GM21619 (cell line): ENCODE results near the gene CDK14.
"Not testable (repeated sequence)": the region's sequence is repeated elsewhere in the genome, so short reads cannot be mapped to it uniquely, and the experiment has no call there.

Source experiments
- ATAC-seq: cut with Tn5 transposase; IDR thresholded peaks from one replicate; pipeline ENCODE4 v1.9.1; 2021; ENCODE audit not compliant: unreplicated experiment

CDK14 gene

GRCh38 chr7:90749262-90749661 lies 153.1 kb downstream of the CDK14 start:
- peak; percentile 7 for ATAC-seq

DNA sequence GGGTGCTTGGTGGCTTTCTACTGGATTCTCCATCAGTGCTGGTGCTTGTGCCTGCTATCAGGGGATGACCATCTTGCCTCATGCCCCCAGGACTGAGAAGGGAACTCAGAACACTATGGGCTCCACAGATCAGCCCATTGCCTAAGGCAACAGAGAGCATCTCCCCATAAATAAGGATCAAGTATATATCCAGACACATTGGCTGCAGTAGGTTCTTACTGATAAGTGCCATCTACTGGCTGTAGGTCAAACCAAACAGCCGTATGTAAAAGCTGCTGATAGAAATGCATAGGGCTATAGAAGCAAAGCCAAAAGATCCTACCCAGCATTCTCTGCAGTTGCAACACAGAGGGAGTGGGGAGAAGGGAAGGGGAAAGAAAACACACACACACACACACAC lies 153.7 kb downstream of the CDK14 start:
- ATAC-seq, result peak; percentile 71

DNA sequence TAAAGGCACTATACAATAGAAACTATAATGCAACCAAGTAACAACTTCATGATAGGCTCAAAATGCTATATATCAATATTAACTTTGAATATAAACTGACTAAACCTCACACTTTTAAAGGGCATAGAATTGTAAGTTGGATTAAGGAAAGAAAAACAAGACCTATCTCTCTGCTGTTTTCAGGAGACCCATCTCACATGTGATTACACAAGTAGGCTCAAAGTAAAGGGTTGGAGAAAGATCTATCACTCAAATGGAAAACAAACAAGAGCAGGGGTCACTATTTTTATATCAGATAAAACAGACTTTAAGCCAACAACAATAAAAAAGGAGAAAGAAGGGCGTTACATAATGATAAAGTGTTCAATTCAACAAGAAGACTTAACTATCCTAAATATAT lies 155.5 kb downstream of the CDK14 start:
- ATAC-seq, result no peak

DNA sequence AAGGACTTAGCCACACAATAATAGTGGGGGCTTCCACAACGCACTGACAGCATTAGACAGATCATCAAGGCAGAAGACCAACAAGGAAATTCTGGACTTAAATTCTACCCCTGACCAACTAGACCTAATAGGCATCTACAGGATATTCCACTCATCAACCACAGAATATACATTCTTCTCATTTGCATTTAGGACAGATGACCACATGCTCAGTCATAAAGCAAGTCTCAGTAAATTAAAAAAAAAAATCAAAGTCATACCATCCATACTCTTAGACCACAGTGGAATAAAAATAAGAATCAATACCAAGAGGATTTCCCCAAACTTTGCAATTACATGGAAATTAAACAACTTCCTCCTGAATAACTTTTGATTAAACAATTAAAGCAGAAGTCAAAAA lies 155.9 kb downstream of the CDK14 start:
- ATAC-seq, result no peak

DNA sequence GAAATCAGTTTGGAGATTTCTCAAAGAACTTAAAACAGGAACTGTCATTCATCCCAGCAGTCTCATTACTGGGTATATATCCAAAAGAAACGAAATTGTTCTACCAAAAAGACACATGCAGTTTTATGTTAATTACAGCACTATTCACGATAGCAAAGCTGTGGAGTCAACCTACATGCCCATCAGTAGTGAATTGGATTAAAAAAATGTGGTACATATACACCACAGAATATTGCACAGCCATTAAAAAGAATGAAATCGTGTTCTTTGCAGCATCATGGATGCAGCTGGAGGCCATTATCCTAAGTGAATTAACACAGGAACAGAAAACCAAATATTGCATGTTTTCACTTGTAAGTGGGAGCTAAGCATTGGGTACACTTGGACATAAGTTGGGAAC lies 158.9 kb downstream of the CDK14 start:
- no peak for ATAC-seq

GRCh38 chr7:90756366-90756765 lies 160.2 kb downstream of the CDK14 start:
- no peak for ATAC-seq

DNA sequence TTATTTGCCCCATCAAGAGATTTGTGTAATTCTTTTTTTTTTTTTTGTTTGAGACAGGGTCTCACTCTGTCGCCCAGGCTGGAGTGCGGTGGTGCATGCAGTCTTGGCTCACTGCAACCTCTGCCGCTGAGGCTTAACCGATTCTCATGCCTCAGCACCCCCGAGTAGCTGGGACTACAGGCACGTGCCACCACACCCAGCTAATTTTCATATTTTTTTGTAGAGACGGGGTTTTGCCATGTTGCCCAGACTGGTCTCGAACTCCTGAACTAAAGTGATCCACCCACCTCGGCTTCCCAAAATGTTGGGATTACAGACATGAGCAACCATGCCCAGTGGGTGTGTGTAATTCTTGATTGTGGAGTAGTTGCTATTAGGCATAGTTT lies 161.4 kb downstream of the CDK14 start:
- ATAC-seq, result peak; percentile 78

- ATAC-seq, result no peak
Measured at GRCh38 chr7:90758933-90759562, 162.9 kb downstream of the CDK14 start.

GRCh38 chr7:90759710-90760109 lies 163.6 kb downstream of the CDK14 start:
- ATAC-seq, result no peak

DNA sequence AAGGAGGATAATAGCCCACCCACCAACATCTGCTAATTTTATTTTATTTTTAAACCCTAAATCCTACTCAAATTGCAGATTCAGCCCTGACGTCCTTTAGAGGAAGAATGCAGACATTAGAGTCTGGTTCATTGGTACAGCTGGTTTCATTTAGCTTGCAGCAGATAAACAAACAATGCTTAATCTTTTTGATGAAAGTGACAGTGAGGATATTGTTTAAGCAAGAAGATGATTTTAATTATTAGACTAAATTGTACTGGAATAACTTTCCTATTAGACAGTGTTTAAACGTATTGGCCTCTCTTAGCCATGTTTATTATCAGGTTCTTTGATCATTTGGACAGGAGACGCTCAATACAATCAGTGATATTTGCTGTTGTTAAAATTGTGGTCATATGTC lies 164.8 kb downstream of the CDK14 start:
- no peak for ATAC-seq

DNA sequence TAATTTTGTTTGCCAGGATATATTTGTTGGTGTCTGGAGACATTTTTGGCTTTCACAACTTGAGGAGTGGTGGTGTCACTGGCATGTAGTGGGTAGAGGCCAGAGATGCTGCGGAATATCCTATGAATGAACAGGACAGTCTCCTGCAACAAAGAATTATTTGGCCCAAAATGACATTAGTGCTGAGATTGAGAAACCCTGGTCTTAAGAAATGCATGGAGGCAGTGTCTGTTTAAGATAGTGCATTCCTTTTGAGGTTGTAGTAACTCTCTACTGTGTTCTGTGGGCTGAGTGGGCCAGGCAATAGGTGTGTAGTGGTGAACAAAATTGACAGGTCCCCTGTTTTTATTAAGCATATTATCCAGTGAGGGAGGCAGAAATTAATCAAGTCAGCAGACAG lies 165.5 kb downstream of the CDK14 start:
- ATAC-seq, result no peak

- no peak for ATAC-seq
Measured at GRCh38 chr7:90763108-90763507, 167.0 kb downstream of the CDK14 start.

GRCh38 chr7:90764848-90765570 lies 168.9 kb downstream of the CDK14 start:
- ATAC-seq, result peak; percentile 62

DNA sequence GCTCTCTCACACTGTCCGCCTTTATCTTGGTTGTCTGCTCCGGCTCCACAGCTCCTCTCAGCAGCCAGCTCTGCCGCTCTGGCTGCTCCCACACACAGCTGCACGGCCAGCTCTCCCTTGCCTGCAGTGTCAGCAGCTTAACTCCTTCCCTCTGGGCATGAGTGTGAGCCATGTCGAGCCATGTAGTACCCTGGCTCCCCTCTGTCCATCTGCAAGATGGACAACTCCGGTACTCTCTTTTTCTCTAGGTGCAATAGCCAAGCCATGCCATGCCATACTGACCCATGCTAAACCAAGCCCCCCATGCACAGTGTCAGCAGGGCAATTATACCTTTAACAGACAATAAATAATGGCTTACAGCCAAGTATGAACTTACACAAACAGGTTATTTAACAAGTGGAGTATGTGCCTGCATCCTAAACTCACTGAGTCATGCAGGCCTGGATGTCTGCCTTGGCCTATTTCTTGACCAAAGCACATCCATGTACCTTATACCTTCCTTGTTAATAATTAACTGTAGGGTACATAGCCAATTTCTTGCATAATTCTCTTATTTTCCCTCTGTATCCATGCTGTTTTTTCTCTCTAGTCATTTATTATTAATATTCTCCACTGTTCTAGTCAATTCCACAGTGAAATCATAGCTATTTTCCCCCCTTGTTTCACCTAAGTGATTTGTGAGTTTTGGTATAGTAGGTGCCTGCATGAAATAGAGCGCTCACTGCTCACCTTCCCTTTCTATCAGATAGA lies 170.9 kb downstream of the CDK14 start:
- no peak for ATAC-seq

DNA sequence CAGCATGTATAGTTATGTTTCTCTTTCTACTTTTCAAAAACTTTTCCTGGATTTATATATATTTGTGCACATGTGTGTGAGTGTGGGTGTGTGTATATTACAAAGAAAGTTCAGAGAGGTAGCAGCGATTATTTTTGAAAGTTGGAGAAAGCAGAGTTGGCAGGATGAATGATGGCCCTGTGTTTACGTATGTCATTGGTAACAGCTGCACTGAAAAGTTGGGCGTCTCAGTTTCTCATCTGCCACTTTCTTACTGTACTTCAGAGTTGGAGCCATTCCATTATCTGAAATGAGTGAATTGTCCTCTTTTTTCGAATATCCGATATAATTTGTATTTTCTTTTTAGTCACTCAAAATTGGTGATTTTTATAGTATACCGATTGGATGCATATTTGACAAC lies 172.2 kb downstream of the CDK14 start:
- no peak for ATAC-seq

- ATAC-seq, result no peak
Measured at GRCh38 chr7:90769036-90769435, 172.9 kb downstream of the CDK14 start.

DNA sequence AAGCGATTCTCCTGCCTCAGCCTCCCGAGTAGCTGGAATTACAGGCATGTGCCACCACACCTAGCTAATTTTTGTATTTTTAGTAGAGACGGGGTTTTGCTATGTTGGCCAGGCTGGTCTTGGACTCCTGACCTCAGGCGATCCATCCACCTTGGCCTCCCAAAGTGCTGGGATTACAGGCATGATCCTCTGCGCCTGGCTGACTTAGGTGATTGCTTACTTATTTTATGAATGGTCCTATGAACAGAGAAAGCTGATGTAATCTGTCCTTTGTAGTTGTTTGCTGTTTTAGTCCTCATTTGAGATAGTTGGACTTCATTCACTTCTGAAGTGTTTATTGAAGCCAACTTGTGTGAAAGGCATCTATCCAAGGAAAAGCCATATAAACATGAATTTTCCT lies 173.4 kb downstream of the CDK14 start:
- not testable (repeated sequence) for ATAC-seq

DNA sequence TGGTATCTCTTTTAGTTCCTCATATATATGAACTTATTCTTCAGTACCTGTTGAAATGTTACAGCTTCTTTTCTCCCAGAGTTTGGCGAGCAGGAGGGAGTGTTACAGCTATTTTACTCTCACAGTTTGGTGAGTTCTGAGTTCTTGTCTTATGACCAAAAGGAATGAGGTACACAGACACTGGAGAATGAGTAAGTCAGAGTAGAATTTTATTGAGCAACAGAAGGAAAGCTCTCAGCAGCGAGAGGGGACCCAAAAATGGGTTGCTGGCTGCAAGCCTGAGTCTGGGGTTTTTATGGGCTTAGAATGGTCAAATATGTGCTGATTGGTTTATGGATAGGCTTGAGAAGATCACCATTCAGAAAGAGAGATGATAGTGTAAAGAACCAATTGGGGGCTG lies 175.2 kb downstream of the CDK14 start:
- no peak for ATAC-seq

- ATAC-seq, result no peak
Measured at GRCh38 chr7:90772410-90772809, 176.3 kb downstream of the CDK14 start.

DNA sequence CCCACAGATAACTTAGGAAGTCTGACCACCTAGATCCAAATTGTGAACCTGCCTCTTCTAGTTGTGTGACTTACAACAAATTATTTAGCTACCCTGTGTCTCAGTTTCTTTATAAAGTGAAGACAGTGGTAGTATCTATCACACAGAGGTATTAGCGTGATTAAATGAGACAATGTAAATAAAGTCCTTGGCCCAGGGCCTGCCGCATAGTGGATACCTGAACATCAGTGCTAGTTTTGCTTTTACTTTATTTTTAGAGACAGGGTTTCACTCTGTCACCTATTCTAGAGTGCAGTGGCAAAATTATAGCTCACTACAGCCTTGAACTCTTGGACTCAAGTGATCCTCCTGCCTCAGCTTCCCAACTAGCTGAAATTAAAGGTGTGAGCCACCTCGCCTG lies 177.1 kb downstream of the CDK14 start:
- peak; percentile 26 for ATAC-seq

GRCh38 chr7:90774706-90775105 lies 178.6 kb downstream of the CDK14 start:
- no peak for ATAC-seq

GRCh38 chr7:90775383-90775965 lies 179.4 kb downstream of the CDK14 start:
- ATAC-seq, result no peak
